H1 (cell line): ENCODE measurements around the gene SLC1A7. TPM values are rescaled to one million over a fixed set of nuclear protein-coding genes. Genes with fewer than 3 reads are reported as not detected.

Source experiments
- CTCF ChIA-PET: fragments of 300-600 bp; sonication (Branson Sonifier 250); formaldehyde crosslinking; loops from one replicate; lab custom pipeline; 2021; ENCODE audit not compliant: partially characterized antibody; lab: Charles Lee
- POLR2A ChIA-PET: fragments of 300-600 bp; sonication (Branson Sonifier 250); formaldehyde crosslinking; loops from one replicate; lab custom pipeline; 2021; ENCODE audit warnings: inconsistent platforms; ENCODE audit not compliant: partially characterized antibody; lab: Charles Lee
- DNase-seq, 2 experiments: peaks; one replicate each; pipeline versions ENCODE4 v3.0.0 to v3.0.0-alpha.2; 2010 to 2022; ENCODE audit warnings: low spot score in 2 of 2, low read depth in 1 of 2, mixed read lengths in 1 of 2
- FAIRE-seq: peaks from 2 replicates; lab custom pipeline; 2011; peaks lifted over from hg19 to GRCh38; lab: Jason Lieb, UNC
- H2AFZ ChIP-seq: 2 replicates; pipeline ENCODE4 v1.8.1; 2012; ENCODE audit warnings: low read length, inconsistent platforms
- H2AK5ac ChIP-seq: 2 replicates; pipeline ENCODE4 v1.6.1; 2013; ENCODE audit warnings: low read depth, low read length
- H2BK120ac ChIP-seq: replicated peaks from 2 replicates; pipeline ENCODE3; 2013; ENCODE audit warnings: low read depth, low read length, inconsistent platforms
- H2BK12ac ChIP-seq: 2 replicates; pipeline ENCODE4 v1.6.1; 2013; ENCODE audit warnings: low read depth, low read length
- H2BK15ac ChIP-seq: 2 replicates; pipeline ENCODE4 v1.6.1; 2013; ENCODE audit warnings: low read length
- H2BK20ac ChIP-seq: 2 replicates; pipeline ENCODE4 v1.6.1; 2013; ENCODE audit warnings: low read length
- H2BK5ac ChIP-seq: 2 replicates; pipeline ENCODE4 v1.6.1; 2013; ENCODE audit warnings: low read depth, low read length
- H3K14ac ChIP-seq: 2 replicates; pipeline ENCODE4 v1.6.1; 2013; ENCODE audit warnings: inconsistent platforms; ENCODE audit not compliant: insufficient read length
- H3K18ac ChIP-seq: 2 replicates; pipeline ENCODE4 v1.6.1; 2013; ENCODE audit warnings: low read length; ENCODE audit errors: extremely low read depth
- H3K23ac ChIP-seq: 2 replicates; pipeline ENCODE4 v1.6.1; 2013; ENCODE audit warnings: inconsistent platforms; ENCODE audit not compliant: insufficient read length
- H3K23me2 ChIP-seq: 2 replicates; pipeline ENCODE4 v1.6.1; 2013; ENCODE audit warnings: low read depth, low read length
- H3K27ac ChIP-seq: 2 replicates; pipeline ENCODE4 v1.6.1; 2011; ENCODE audit warnings: low read depth, low read length, inconsistent platforms
- H3K27me3 ChIP-seq, 4 experiments: replicated peaks in 1 of 4; 1 replicate in 1 of 4; 2 replicates in 3 of 4; pipeline versions ENCODE4 v1.6.1 to v1.8.1; 2011 to 2013; ENCODE audit warnings: low read length in 3 of 4, mild to moderate bottlenecking in 3 of 4, inconsistent platforms in 2 of 4, mixed read lengths in 2 of 4, moderate library complexity in 1 of 4; ENCODE audit not compliant: control insufficient read depth in 3 of 4, insufficient read depth in 3 of 4; ENCODE audit errors: extremely low read depth in 1 of 4
- H3K36me3 ChIP-seq, 4 experiments: 2 replicates each; pipeline versions ENCODE4 v1.6.1 to v1.8.1; 2011 to 2013; ENCODE audit warnings: mild to moderate bottlenecking in 4 of 4, low read length in 3 of 4, moderate library complexity in 2 of 4, control low read depth in 1 of 4, inconsistent platforms in 1 of 4; ENCODE audit not compliant: insufficient read depth in 4 of 4, control insufficient read depth in 2 of 4
- H3K4ac ChIP-seq: replicated peaks from 2 replicates; pipeline ENCODE3; 2013; ENCODE audit warnings: low read length, low read depth, mixed read lengths, inconsistent platforms; ENCODE audit not compliant: insufficient read length
- H3K4me1 ChIP-seq, 4 experiments: replicated peaks in 1 of 4; 1 replicate in 1 of 4; 2 replicates in 3 of 4; pipeline versions ENCODE4 v1.6.1 to v1.8.1; 2011 to 2013; ENCODE audit warnings: low read length in 3 of 4, inconsistent platforms in 2 of 4, mixed read lengths in 1 of 4; ENCODE audit not compliant: insufficient read depth in 4 of 4, control insufficient read depth in 3 of 4
- H3K4me2 ChIP-seq, 2 experiments: 2 replicates each; pipeline versions ENCODE4 v1.6.1 to v1.8.1; 2011 to 2013; ENCODE audit warnings: low read depth in 2 of 2, low read length in 2 of 2, control low read depth in 1 of 2, inconsistent platforms in 1 of 2, mild to moderate bottlenecking in 1 of 2; ENCODE audit not compliant: insufficient read depth in 1 of 2
- H3K4me3 ChIP-seq, 4 experiments: fragments of 200-600, 300-600 bp in 1 of 4; sonication (generic), shearing (Covaris generic), sonication (Bioruptor Twin) in 1 of 4; 2 replicates each; pipeline versions ENCODE4 v1.5.1 to v1.8.1; 2011 to 2016; ENCODE audit warnings: low read length in 4 of 4, low read depth in 3 of 4, control low read depth in 2 of 4, inconsistent platforms in 2 of 4, mild to moderate bottlenecking in 2 of 4, mixed read lengths in 1 of 4, moderate library complexity in 1 of 4; ENCODE audit not compliant: insufficient read depth in 2 of 4; ENCODE audit errors: extremely low read depth in 1 of 4
- H3K56ac ChIP-seq: replicated peaks from 2 replicates; pipeline ENCODE3; 2013; ENCODE audit warnings: low read depth, mild to moderate bottlenecking, mixed read lengths, low read length, inconsistent platforms; ENCODE audit not compliant: insufficient read length
- H3K79me1 ChIP-seq: 2 replicates; pipeline ENCODE4 v1.6.1; 2013; ENCODE audit warnings: low read depth, low read length, control low read depth
- H3K79me2 ChIP-seq, 2 experiments: 2 replicates each; pipeline versions ENCODE4 v1.6.1 to v1.8.1; 2012 to 2013; ENCODE audit warnings: low read length in 2 of 2, mild to moderate bottlenecking in 2 of 2, inconsistent platforms in 1 of 2; ENCODE audit not compliant: insufficient read depth in 2 of 2, control insufficient read depth in 1 of 2
- H3K9ac ChIP-seq, 4 experiments: replicated peaks in 1 of 4; 1 replicate in 1 of 4; 2 replicates in 3 of 4; pipeline versions ENCODE4 v1.6.1 to v1.8.1; 2011 to 2013; ENCODE audit warnings: low read depth in 3 of 4, low read length in 3 of 4, control low read depth in 2 of 4, mild to moderate bottlenecking in 2 of 4, moderate library complexity in 2 of 4, inconsistent platforms in 1 of 4; ENCODE audit errors: extremely low read depth in 1 of 4
- H3K9me3 ChIP-seq, 2 experiments: 2 replicates each; pipeline versions ENCODE4 v1.6.1 to v1.8.1; 2012 to 2013; ENCODE audit warnings: mild to moderate bottlenecking in 2 of 2, moderate library complexity in 2 of 2, control low read depth in 1 of 2, inconsistent platforms in 1 of 2, low read depth in 1 of 2, low read length in 1 of 2, mixed read lengths in 1 of 2; ENCODE audit not compliant: insufficient read depth in 2 of 2
- H4K20me1 ChIP-seq, 2 experiments: replicated peaks in 1 of 2; 2 replicates each; pipeline versions ENCODE3 to v1.8.1; 2011 to 2013; ENCODE audit warnings: inconsistent platforms in 2 of 2, low read length in 2 of 2, mild to moderate bottlenecking in 1 of 2; ENCODE audit not compliant: insufficient read depth in 2 of 2, control insufficient read depth in 1 of 2
- H4K5ac ChIP-seq: 2 replicates; pipeline ENCODE4 v1.6.1; 2013; ENCODE audit warnings: low read length, low read depth, mixed read lengths, inconsistent platforms; ENCODE audit not compliant: insufficient read length
- H4K8ac ChIP-seq: 2 replicates; pipeline ENCODE4 v1.8.0; 2013; ENCODE audit warnings: mild to moderate bottlenecking, moderate library complexity, low read length, inconsistent platforms; ENCODE audit not compliant: insufficient read depth; ENCODE audit errors: extremely low read depth
- H4K91ac ChIP-seq: replicated peaks from 2 replicates; pipeline ENCODE3; 2013; ENCODE audit warnings: low read length, mixed read lengths, inconsistent platforms; ENCODE audit not compliant: insufficient read length
- ASH2L ChIP-seq: fragments of 200-600, 300-600 bp; sonication (generic); IDR thresholded peaks from one replicate; pipeline ENCODE4 v1.7.1; 2017; ENCODE audit warnings: low read length
- CBX5 ChIP-seq: fragments of 300-800, 300-1000 bp; sonication (generic); IDR thresholded peaks from 2 replicates; pipeline ENCODE4 v1.7.1; 2016; ENCODE audit warnings: antibody characterized with exemption, low read length, low read depth
- CBX8 ChIP-seq: fragments of 300-800, 300-1000 bp; sonication (generic); IDR thresholded peaks from 2 replicates; pipeline ENCODE4 v1.7.1; 2016; ENCODE audit warnings: low read depth, low read length, borderline replicate concordance
- CTBP2 ChIP-seq: IDR thresholded peaks from 2 replicates; pipeline ENCODE4 v1.7.0; 2011; ENCODE audit warnings: borderline replicate concordance, mild to moderate bottlenecking, moderate library complexity, mixed read lengths, low read length; ENCODE audit not compliant: insufficient read depth, insufficient read length
- POU5F1 ChIP-seq: IDR thresholded peaks from 2 replicates; pipeline ENCODE4 v1.6.1; 2011; ENCODE audit warnings: low read depth, mild to moderate bottlenecking, low read length, moderate library complexity
- RAD21 ChIP-seq, 2 experiments: IDR thresholded peaks in 1 of 2; conservative IDR thresholded peaks in 1 of 2; 2 replicates each; pipeline ENCODE4 v1.6.1; 2011; ENCODE audit warnings: low read depth in 2 of 2, low read length in 2 of 2, improper control_type of control experiment in 1 of 2, inconsistent platforms in 1 of 2, mild to moderate bottlenecking in 1 of 2, moderate library complexity in 1 of 2
- RFX5 ChIP-seq: IDR thresholded peaks from 2 replicates; pipeline ENCODE4 v1.6.1; 2011; ENCODE audit warnings: low read depth, low read length, improper control_type of control experiment, borderline replicate concordance
- RNF2 ChIP-seq: fragments of 200-900, 300-1000 bp; sonication (generic); IDR thresholded peaks from 2 replicates; pipeline ENCODE4 v1.7.1; 2016; ENCODE audit warnings: borderline replicate concordance, low read depth, mild to moderate bottlenecking, antibody characterized with exemption, low read length; ENCODE audit not compliant: poor library complexity, severe bottlenecking; ENCODE audit errors: missing control alignments
- SP2 ChIP-seq: IDR thresholded peaks from 2 replicates; pipeline ENCODE4 v1.6.1; 2012; ENCODE audit warnings: mild to moderate bottlenecking, low read length, inconsistent platforms
- SP4 ChIP-seq: IDR thresholded peaks from 2 replicates; pipeline ENCODE4 v1.6.1; 2012; ENCODE audit warnings: low read length, inconsistent platforms
- SRF ChIP-seq: IDR thresholded peaks from 2 replicates; pipeline ENCODE4 v1.6.1; 2011; ENCODE audit warnings: mild to moderate bottlenecking, low read depth, low read length, moderate library complexity
- TEAD4 ChIP-seq: IDR thresholded peaks from 2 replicates; pipeline ENCODE4 v1.6.1; 2012; ENCODE audit warnings: low read depth, low read length, inconsistent platforms, mixed read lengths
- USF2 ChIP-seq: IDR thresholded peaks from 2 replicates; pipeline ENCODE4 v1.6.1; 2011; ENCODE audit warnings: low read length, improper control_type of control experiment
- WGBS, 2 experiments: shearing (Covaris generic) in 1 of 2; methylation state at CpG; one replicate each; pipeline versions ENCODE4 v1.1.6 to v1.1.7; 2013 to 2015; ENCODE audit warnings: low lambda C conversion rate in 2 of 2, mixed read lengths in 2 of 2, inconsistent platforms in 1 of 2, low coverage in 1 of 2, missing lambda C conversion rate in 1 of 2; ENCODE audit not compliant: insufficient replicate concordance in 2 of 2, insufficient coverage in 1 of 2, insufficient read length in 1 of 2; ENCODE audit errors: extremely low coverage in 1 of 2, missing lambda C conversion rate in 1 of 2; 5-methylcytosine and 5-hydroxymethylcytosine counted together
- polyA plus RNA-seq, 7 experiments: library from polyadenylated mRNA; depleted of rRNA in 3 of 7; stranded (reverse) in 5 of 7; unstranded in 2 of 7; fragments of >200 nt in 5 of 7; fragments of 200-250 nt in 2 of 7; gene quantifications; 1 replicate in 5 of 7; 2 replicates in 1 of 7; 4 replicates in 1 of 7; pipeline versions ENCODE4 v1.2.1 to v1.2.3, GENCODE V29; 2011 to 2013; ENCODE audit warnings: missing spikeins in 2 of 7, mixed read lengths in 2 of 7
- total RNA-seq: library from RNA; stranded (reverse); fragmentation: NEBNext Ultra II Directional; extraction: Animal tissue kit (Norgen Biotek cat#: 25700); gene quantifications from 2 replicates; pipeline ENCODE4 v1.2.1, GENCODE V29; 2021

SLC1A7 gene
- total and polyA plus RNA-seq, 2 of the 8 experiments (the other 6 are each of a cell fraction or from before 2014, with no cell fraction given): not detected

- H3K4me1 ChIP-seq: no peaks in the 10 kb centered on the region
- no peak overlapping the region for H4K5ac ChIP-seq
- FAIRE-seq (no peak), DNase-seq (no peak)
- H3K18ac ChIP-seq: no peak overlapping the region
- H3K27ac ChIP-seq: no peak overlapping the region
- H3K23ac ChIP-seq: no peak overlapping the region
- no peaks in the 10 kb centered on the region; a peak in 1 of 8 replicates for H3K36me3 ChIP-seq
- H3K9me3 ChIP-seq: peaks cover 7 to 25% of the 10 kb centered on the region in 2 experiments; a peak in 2 of 4 replicates
- no peaks in the 10 kb centered on the region for H3K79me2 ChIP-seq
- ChIA-PET POLR2A (interaction anchor here (1.6 kb wide), 1 partner anchor 10 kb away, joined by 3 read pairs; no protein-coding TSS in a partner anchor), CTCF (interaction anchor here (0.6 to 2.0 kb wide), 8 partner anchors 10 to 1509 kb away, joined by 3 to 8 read pairs (median 4); no protein-coding TSS in a partner anchor)
- H3K23me2 ChIP-seq: peaks cover 8% of the 10 kb centered on the region; the same call in 1 of the 2 replicates
- WGBS, 2 experiments: 90% methylated on average over 8 of the region's 8 CpGs; no CpG with 5 or more reads in 1 of the 2 experiments
- H3K27me3 ChIP-seq: no peaks in the 10 kb centered on the region
- no peaks in the 10 kb centered on the region for H4K20me1 ChIP-seq
- H2BK120ac ChIP-seq: no peak overlapping the region
- H4K91ac ChIP-seq: no peak overlapping the region
- no peak overlapping the region for H2BK12ac ChIP-seq
- H2BK15ac ChIP-seq: no peak overlapping the region
- H2AK5ac ChIP-seq: no peak overlapping the region
- H3K79me1 ChIP-seq: no peaks in the 10 kb centered on the region
- no peak overlapping the region for H4K8ac ChIP-seq
- no peak overlapping the region for H3K4me2 ChIP-seq
- no peak overlapping the region for H3K4me3 ChIP-seq
- H3K56ac ChIP-seq: no peak overlapping the region
- H3K4ac ChIP-seq: no peak overlapping the region
- H3K9ac ChIP-seq: no peak overlapping the region
- H2BK20ac ChIP-seq: no peak overlapping the region
- no peak overlapping the region for H3K14ac ChIP-seq
- H2BK5ac ChIP-seq: no peak overlapping the region
- no peak overlapping the region for H2AFZ ChIP-seq
- TF ChIP-seq SP4: no peak
- no peak for TF ChIP-seq SRF
- no peak for TF ChIP-seq RFX5
- no peak for TF ChIP-seq TEAD4
- no peak for TF ChIP-seq RAD21 (IDR thresholded peaks at IDR 0.05 in 1 of 2, conservative IDR thresholded peaks at IDR 0.05 in 1 of 2; ENCODE audit: low read depth in 2 of 2, low read length in 2 of 2)
- TF ChIP-seq RNF2: no peak
- no peak for TF ChIP-seq POU5F1
- TF ChIP-seq ASH2L: no peak
- TF ChIP-seq CTBP2: no peak
- TF ChIP-seq CBX8: no peak
- TF ChIP-seq SP2: no peak
- no peak for TF ChIP-seq USF2
- TF ChIP-seq CBX5: no peak
Observed at GRCh38 chr1:53093451-53093754, 49.0 kb downstream of the SLC1A7 start.
